K562 (cell line): ENCODE results near the gene WEE1. TPM values are rescaled to one million over a fixed set of nuclear protein-coding genes. Genes with fewer than 3 reads are reported as not detected.

Experiments used
- ADNP ChIP-seq: fragments of 200-800 bp; sonication (Bioruptor generic); IDR thresholded peaks from 2 replicates; pipeline ENCODE4 v1.6.1; 2016; ENCODE audit warnings: missing genetic modification characterization, missing compliant biosample characterization
- CREB5 ChIP-seq: fragments of 250-450 bp; sonication (Bioruptor Pico); IDR thresholded peaks from 2 replicates; pipeline ENCODE4 v1.5.0; 2020; ENCODE audit warnings: mild to moderate bottlenecking
- HES1 ChIP-seq: fragments of 450-650 bp; IDR thresholded peaks from 2 replicates; pipeline ENCODE4 v1.6.1; 2016; ENCODE audit warnings: low read depth, mild to moderate bottlenecking, moderate library complexity
- HNRNPH1 ChIP-seq: fragments of 200-400 bp; formaldehyde crosslinking; optimal IDR thresholded peaks from 2 replicates; pipeline ENCODE3; 2017; ENCODE audit warnings: low read depth, mild to moderate bottlenecking, low read length, moderate library complexity
- KDM2B ChIP-seq: fragments of 250-450 bp; sonication (Bioruptor Pico); IDR thresholded peaks from 2 replicates; pipeline ENCODE4 v1.8.0; 2021; ENCODE audit warnings: mild to moderate bottlenecking, moderate library complexity
- MYC ChIP-seq, 2 experiments: fragments of 250-450 bp in 1 of 2; sonication (Bioruptor Pico) in 1 of 2; IDR thresholded peaks; 2 replicates each; pipeline versions ENCODE4 v1.5.1 to v1.6.1; 2012 to 2021; ENCODE audit warnings: low read depth in 2 of 2, borderline replicate concordance in 1 of 2, improper control_type of control experiment in 1 of 2, low read length in 1 of 2, mild to moderate bottlenecking in 1 of 2, moderate library complexity in 1 of 2
- NR1H2 ChIP-seq: sonication (generic); formaldehyde crosslinking; IDR thresholded peaks from 2 replicates; pipeline ENCODE4 v1.4.0; 2020; ENCODE audit warnings: mild to moderate bottlenecking, missing genetic modification reagents
- PHTF2 ChIP-seq: fragments of 250-450 bp; sonication (Bioruptor Pico); IDR thresholded peaks from 2 replicates; pipeline ENCODE4 v1.5.0; 2021; ENCODE audit warnings: mild to moderate bottlenecking
- POLR3A ChIP-seq: IDR thresholded peaks from 2 replicates; pipeline ENCODE4 v1.6.1; 2011; ENCODE audit warnings: borderline replicate concordance, mild to moderate bottlenecking, moderate library complexity; ENCODE audit not compliant: insufficient read length, insufficient read depth; ENCODE audit errors: extremely low read depth
- RBM14 ChIP-seq: fragments of 200-400 bp; formaldehyde crosslinking; IDR thresholded peaks from 2 replicates; pipeline ENCODE4 v1.6.1; 2018; ENCODE audit warnings: low read depth, mild to moderate bottlenecking, low read length, moderate library complexity, borderline replicate concordance; ENCODE audit not compliant: insufficient read depth
- REST ChIP-seq, 2 experiments: fragments of 450-650 bp; formaldehyde crosslinking in 1 of 2; IDR thresholded peaks; 2 replicates each; pipeline versions ENCODE4 v1.4.0 to v1.6.1; 2014 to 2020; ENCODE audit warnings: mild to moderate bottlenecking in 2 of 2, borderline replicate concordance in 1 of 2, low read depth in 1 of 2
- U2AF1 ChIP-seq: fragments of 200-400 bp; formaldehyde crosslinking; optimal IDR thresholded peaks from 2 replicates; pipeline ENCODE3; 2017; ENCODE audit warnings: mild to moderate bottlenecking, low read depth, low read length, moderate library complexity
- ZNF384 ChIP-seq: IDR thresholded peaks from 2 replicates; pipeline ENCODE4 v1.6.1; 2012; ENCODE audit warnings: low read depth, low read length, improper control_type of control experiment
- ZNF444 ChIP-seq: fragments of 250-450 bp; sonication (Bioruptor Pico); IDR thresholded peaks from 2 replicates; pipeline ENCODE4 v1.4.0; 2020; ENCODE audit warnings: mild to moderate bottlenecking, moderate library complexity
- ZNF766 ChIP-seq: fragments of 200-800 bp; sonication (Bioruptor generic); conservative IDR thresholded peaks from 2 replicates; pipeline ENCODE4 v1.6.1; 2016; ENCODE audit warnings: missing genetic modification characterization, missing compliant biosample characterization
- polyA plus RNA-seq, 8 experiments: library from polyadenylated mRNA; depleted of rRNA in 4 of 8; stranded (reverse) in 5 of 8; unstranded in 3 of 8; fragments of >200 nt; fragmentation: Nextera tagmentation in 2 of 8; fragmentation: Illumina TruSeq in 1 of 8; extraction: Ambion mirVana in 2 of 8; extraction: Trizol in 1 of 8; gene quantifications; 2 replicates each; pipeline versions ENCODE4 v1.2.1 to v1.2.3, GENCODE V29; 2011 to 2014; ENCODE audit warnings: inconsistent platforms in 1 of 8, missing spikeins in 1 of 8
- total RNA-seq, 7 experiments: library from RNA; depleted of rRNA in 6 of 7; stranded (reverse); fragments of >200 nt in 6 of 7; fragmentation: Illumina TruSeq in 2 of 7; extraction: Trizol in 2 of 7; gene quantifications; 2 replicates each; pipeline versions ENCODE4 v1.2.1 to v1.2.3, GENCODE V29; 2011 to 2021; ENCODE audit warnings: low replicate concordance in 1 of 7

Gene WEE1
- total and polyA plus RNA-seq, 9 of the 15 experiments (the other 6 are each of a cell fraction or from before 2014, with no cell fraction given), result 21.9 to 99.0 (median 67.4) TPM

GRCh38 chr11:9565822-9566560 lies 7.5 kb upstream of the WEE1 start (continued):
- peak; percentile 58 for TF ChIP-seq REST (IDR thresholded peaks at IDR 0.05; ENCODE audit: borderline replicate concordance)
- no peak for TF ChIP-seq REST (CRISPR knock-in tag; IDR thresholded peaks at IDR 0.05; ENCODE audit: low read depth)
- no peak for TF ChIP-seq CREB5 (CRISPR knock-in tag)
- no peak for TF ChIP-seq PHTF2 (CRISPR knock-in tag)
- no peak for TF ChIP-seq RBM14
- TF ChIP-seq MYC (IDR thresholded peaks at IDR 0.05; ENCODE audit: low read depth, low read length), result peak; percentile 82
- TF ChIP-seq MYC (CRISPR knock-in tag; IDR thresholded peaks at IDR 0.05; ENCODE audit: borderline replicate concordance, low read depth), result no peak
- TF ChIP-seq ADNP (tag), result no peak
- TF ChIP-seq KDM2B (CRISPR knock-in tag), result no peak
- no peak for TF ChIP-seq U2AF1
- no peak for TF ChIP-seq HNRNPH1
- TF ChIP-seq ZNF384, result peak; percentile 97
- TF ChIP-seq ZNF444 (CRISPR knock-in tag), result no peak
- TF ChIP-seq ZNF766 (CRISPR knock-in tag), result peak; percentile 87
- no peak for TF ChIP-seq POLR3A
- TF ChIP-seq NR1H2, result no peak
- peak; percentile 31; the same call in 1 of the 2 replicates for TF ChIP-seq HES1
